GF-D8 (cell line): ENCODE measurements around the gene CIDEA.
"Not testable (repeated sequence)": the region's sequence is repeated elsewhere in the genome, so short reads cannot be mapped to it uniquely, and the experiment has no call there.

Experiments
- DNase-seq: peaks from one replicate; lab custom pipeline; 2025; lab: John Stamatoyannopoulos, UW

The CIDEA gene

GRCh38 chr18:12239431-12239830 lies 14.7 kb upstream of the CIDEA start:
- no peak for DNase-seq

DNA sequence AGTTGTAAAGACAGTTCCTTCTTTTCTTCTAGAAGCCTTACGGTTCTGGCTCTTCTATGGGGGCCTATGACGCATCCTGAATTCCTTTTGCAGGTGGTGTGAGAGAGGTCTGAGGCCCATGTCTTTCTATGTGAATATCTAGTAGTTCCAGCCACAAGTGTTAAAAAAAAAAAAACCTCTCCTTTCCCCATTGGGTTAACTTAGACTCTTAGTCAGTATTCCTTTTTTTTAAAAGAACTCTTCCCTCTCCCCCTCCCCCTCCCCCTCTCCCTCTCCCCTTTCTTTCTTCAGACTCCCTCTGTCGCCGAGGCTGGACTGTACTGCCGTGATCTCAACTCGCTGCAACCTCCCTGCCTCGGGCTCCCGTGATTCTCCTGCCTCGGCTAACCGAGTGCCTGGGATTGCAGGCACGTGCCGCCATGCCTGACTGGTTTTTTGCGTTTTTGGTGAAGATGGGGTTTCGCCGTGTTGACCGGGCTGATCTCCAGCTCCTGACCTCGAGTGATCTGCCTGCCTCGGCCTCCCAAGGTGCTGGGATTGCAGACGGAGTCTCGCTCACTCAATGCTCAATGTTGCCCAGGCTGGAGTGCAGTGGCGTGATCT lies 11.4 kb upstream of the CIDEA start:
- DNase-seq = no peak

- not testable (repeated sequence) for DNase-seq
These were observed 10.9 kb upstream of the CIDEA start for GRCh38 chr18:12243272-12243671.

DNA sequence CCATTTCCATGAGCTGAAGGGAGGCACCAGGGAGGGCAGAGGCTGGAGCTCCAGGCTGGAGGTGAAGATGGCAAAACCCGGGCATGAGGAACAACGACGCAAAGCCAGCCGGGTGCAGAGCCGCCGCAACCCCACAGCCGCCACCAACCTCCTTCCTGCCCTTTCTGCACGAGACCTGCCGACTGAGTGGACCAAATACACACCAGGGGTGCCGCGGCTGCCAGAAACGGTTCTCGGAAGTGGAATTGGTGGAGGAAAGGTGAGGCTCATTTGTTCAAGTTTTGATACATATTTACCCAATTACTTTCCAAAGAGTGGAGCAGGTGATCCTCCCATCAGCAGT lies 8.4 kb upstream of the CIDEA start:
- no peak for DNase-seq

GRCh38 chr18:12246849-12247808 lies 7.0 kb upstream of the CIDEA start:
- DNase-seq = no peak

- DNase-seq = no peak
These were observed 6.2 kb upstream of the CIDEA start for GRCh38 chr18:12247946-12248345.

GRCh38 chr18:12248926-12249720 lies 5.0 kb upstream of the CIDEA start:
- DNase-seq = no peak

- DNase-seq = no peak
These were observed 2.9 kb upstream of the CIDEA start for GRCh38 chr18:12251311-12251710.

DNA sequence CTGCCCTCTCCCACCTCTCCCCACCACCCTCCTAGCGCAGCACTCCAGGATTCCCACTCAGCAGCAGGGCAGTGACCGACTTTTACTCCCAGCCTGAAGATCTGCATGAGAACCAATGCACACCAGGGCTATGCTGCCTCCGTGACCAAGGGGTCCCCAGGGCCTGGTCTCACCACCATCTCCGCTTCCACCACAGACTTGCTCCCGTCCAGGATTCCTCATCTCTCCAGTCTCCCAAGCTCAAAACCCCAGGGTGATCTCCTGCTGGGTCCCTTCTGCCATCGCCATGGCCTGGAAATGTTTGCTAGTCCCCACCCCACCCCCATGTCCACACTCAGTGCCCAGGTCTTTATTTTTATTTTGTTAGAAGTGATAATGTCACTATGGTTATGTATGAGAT lies 2.1 kb upstream of the CIDEA start:
- no peak for DNase-seq

DNA sequence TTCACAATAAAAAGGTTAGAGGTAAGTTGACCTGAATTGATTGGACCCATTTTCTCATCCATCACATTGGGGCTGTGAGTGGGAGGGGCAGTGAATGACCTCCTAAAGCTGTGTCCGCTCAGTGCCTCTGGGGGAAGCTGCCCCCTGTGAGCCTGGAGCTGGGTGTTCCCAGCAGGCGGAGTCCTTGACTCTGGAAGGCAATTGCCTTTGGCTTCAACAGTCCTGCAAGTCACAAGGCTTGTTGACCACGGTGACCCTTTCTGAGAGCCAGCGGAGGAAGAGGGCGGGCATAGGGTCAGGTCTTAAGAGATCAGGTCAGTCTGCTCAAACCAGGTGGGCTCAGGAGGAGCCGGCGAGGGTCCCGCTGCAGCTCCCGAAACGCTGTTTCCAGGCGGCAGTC lies 1.1 kb upstream of the CIDEA start:
- DNase-seq = no peak

- no peak for DNase-seq
These were observed 462 bp upstream of the CIDEA start for GRCh38 chr18:12253663-12254135.

DNA sequence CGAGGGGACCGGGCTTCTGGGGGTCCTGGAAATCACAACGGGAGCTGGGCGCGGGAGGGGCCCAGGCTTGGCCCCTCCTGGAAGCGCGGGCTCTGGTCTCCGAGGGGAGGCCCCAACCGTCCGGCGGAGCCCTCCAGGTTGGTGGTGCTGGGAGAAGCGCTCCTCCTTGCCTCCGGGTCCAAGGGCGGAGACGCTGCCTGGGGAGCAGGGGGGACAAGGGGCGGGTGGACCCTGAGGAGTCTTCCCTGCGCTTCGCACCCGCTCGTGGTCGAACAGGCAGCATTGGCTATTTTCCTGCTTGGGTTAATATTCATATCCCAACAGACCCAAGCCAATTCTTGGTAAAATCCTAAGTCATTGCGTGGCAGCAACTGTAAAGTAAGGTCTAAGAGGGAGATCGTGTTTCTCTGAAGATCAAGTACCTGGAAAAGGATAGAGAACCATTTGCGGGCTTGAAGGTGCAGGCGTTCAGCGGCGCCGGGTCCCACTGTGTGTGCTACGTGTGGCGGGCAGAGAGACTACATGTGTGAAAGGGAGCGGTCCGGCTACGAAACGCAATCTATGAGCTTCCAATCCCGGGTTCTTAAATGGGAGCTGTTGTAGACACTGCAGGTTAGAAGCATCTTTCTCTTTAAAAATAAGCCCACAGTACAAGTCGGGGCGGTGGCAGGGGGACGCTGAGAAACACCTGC lies 805 bp downstream of the CIDEA start:
- no peak for DNase-seq

- no peak for DNase-seq
These were observed 1.5 kb downstream of the CIDEA start for GRCh38 chr18:12255626-12256026.

DNA sequence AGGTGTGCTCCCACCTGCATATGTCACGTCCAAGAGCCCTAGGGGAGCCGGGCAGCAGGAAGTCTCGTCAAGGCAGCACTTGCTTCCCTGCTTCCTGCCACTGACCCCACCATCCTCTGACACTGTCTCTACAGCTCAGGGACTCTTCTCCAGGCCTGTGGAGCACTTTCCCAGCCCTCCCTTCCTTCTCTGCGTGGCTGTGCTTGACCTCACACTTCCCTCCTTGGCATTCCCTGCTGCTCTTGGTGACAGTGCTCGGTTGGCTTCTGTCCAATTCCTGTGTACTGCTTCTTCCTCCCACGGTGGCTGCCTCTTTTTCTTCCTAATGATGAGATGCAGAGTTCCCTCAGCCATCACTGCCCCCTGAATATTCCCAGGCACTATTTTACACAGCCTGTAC lies 2.8 kb downstream of the CIDEA start:
- DNase-seq = no peak

DNA sequence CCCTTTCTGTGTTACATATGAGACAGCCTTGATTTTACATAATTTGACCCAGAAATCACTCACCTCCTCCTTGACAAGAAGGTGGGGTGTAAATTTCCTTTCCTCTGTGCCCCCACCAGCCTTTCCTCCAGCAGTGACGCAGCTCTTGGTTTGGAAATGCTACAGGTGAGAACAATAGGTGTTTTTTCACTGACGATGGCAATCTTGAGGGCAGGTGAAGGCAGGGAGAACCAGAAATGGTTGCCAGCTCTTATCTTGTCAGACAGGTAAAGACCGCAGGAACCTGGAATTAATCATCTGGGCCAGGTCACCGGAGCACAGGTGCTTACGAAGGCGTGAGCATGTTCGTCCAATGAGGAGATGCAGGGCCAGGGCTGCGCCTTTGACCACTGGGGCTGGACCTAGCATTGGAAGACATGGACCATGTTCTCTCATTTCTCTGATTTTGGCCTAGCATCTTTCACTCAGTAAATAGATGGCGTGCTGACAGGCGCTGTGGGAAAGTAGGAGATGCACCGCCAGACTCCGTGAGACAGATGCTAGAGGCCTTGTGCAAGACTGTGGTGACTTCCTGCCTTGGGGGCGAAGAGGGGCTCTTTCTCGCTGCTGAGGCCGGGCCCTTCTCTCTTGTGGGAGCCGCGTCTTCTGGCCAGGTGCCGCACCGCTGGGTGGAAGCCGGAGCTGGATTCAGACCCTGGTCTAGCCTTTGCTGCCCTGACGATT lies 4.0 kb downstream of the CIDEA start:
- DNase-seq = no peak

- DNase-seq = no peak
These were observed 4.9 kb downstream of the CIDEA start for GRCh38 chr18:12258719-12259705.

- no peak for DNase-seq
These were observed 8.6 kb downstream of the CIDEA start for GRCh38 chr18:12262748-12263147.

GRCh38 chr18:12264864-12265263 lies 10.7 kb downstream of the CIDEA start:
- no peak for DNase-seq

DNA sequence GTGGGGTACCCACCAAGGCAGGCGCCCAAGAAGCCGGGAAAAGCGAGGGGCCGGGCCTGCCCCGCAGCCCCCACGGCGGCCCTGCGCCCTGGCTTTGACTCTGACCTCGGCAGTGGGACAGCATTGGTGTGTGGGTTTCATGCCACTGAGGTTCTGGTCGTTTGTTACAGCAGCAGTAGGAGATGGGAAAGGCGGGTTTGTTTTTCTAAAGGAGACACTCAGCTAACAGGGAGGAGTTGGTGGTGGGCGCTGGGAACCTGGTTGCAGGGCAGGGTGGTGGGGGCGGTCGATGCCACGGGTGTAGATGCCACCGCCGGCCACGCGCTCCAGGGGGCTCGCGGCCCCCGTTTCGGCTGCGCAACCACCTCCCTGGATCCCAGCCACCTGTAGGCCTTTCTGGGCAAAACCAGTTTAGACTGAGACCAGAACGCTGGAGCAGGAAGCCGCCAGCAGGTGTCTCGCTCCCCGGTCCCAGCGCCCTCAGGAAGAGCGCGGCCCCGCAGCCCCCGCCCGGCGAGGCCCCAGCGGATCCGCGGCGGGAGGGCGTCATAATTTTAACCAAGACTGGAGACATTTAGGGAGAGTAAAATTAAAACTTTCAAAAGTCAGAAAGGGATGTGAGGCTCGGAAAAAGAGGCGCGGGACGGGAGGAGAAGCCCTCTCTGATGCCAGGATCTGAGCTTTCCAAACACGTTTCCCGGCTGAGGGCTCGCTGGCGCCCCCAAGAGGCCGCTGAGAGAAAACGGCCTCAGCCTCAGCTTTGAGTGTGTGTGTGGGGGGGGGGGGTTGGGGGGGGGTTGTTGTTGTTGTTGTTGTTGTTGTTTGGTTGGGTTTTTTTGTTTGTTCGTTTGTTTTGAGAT lies 17.4 kb downstream of the CIDEA start:
- DNase-seq = no peak
